SK-N-MC (cell line): Measurements from ENCODE around the gene C3orf62.

Experiments used
- EZH2 ChIP-seq: fragments of 200-600 bp; sonication (generic); IDR thresholded peaks from one replicate; pipeline ENCODE4 v1.6.1; 2017; ENCODE audit warnings: antibody characterized with exemption
- POLR2AphosphoS5 ChIP-seq: IDR thresholded peaks from 2 replicates; pipeline ENCODE4 v1.6.1; 2012; ENCODE audit warnings: mild to moderate bottlenecking, low read depth, low read length, borderline replicate concordance

- TF ChIP-seq POLR2AphosphoS5 (no peak), EZH2 (no peak)
Measured at GRCh38 chr3:49271047-49271446, 6.0 kb downstream of the C3orf62 start.
